ENCODE results near the gene PSEN1. TPM values are rescaled to one million over a fixed set of nuclear protein-coding genes. Genes with fewer than 3 reads are reported as not detected.

The PSEN1 gene
- total and polyA plus RNA-seq, 4 donors = 50.0 to 81.8 (median 58.4) TPM

GRCh38 chr14:73124180-73124894 is 12.0 kb upstream of the PSEN1 start:
- Histone ChIP-seq H3K27ac (ENCODE audit: low read depth, low read length) (no peak overlapping the region), H3K27me3 (ENCODE audit: control insufficient read depth, insufficient read depth, low read length) (no peaks in the 10 kb centered on the region), H3K4me1 (ENCODE audit: control insufficient read depth, insufficient read depth, low read length) (no peaks in the 10 kb centered on the region), H3K36me3 (ENCODE audit: control insufficient read depth, insufficient read depth, low read length) (peaks cover 12% of the 10 kb centered on the region), H3K9me3 (ENCODE audit: control insufficient read depth, insufficient read depth, low read length) (no peaks in the 10 kb centered on the region), H3K4me3 (ENCODE audit: low read depth, low read length) (no peak overlapping the region)
- whole genome bisulfite sequencing (ENCODE audit: insufficient coverage) = 66% methylated on average over 3 of the region's 6 CpGs
- no peak for DNase-seq (ENCODE audit: low read depth in 4 of 6, low spot score in 6 of 6)

DNA sequence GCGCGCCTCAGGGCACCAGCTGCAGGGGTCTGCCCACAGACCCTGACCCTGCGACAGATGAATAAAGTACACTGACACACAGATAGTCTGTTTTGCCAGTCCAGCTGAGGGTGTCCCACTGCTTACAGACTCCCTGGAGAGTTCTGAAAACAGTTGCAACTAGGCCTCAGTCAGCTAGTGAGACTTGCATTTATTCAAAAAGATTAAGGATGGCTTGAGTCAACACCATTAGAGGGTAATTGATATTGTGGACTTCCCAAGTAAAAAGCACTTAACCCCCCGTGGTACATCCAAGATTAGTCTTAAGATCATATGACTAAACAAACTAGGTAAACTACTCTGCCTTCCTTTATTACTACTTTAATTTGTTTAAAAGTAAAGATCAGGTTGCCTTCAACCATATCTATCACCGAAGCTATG is 11.1 kb upstream of the PSEN1 start:
- Histone ChIP-seq H3K4me1 (ENCODE audit: control insufficient read depth, insufficient read depth, low read length) (no peaks in the 10 kb centered on the region), H3K36me3 (ENCODE audit: control insufficient read depth, insufficient read depth, low read length) (peaks cover 10% of the 10 kb centered on the region), H3K4me3 (ENCODE audit: low read depth, low read length) (no peak overlapping the region), H3K9me3 (ENCODE audit: control insufficient read depth, insufficient read depth, low read length) (no peaks in the 10 kb centered on the region), H3K27me3 (ENCODE audit: control insufficient read depth, insufficient read depth, low read length) (no peaks in the 10 kb centered on the region), H3K27ac (ENCODE audit: low read depth, low read length) (no peak overlapping the region)
- peak in 1 of 6 donors; percentile 3 for DNase-seq (ENCODE audit: low read depth in 4 of 6, low spot score in 6 of 6)
- WGBS (ENCODE audit: insufficient coverage) = 43% methylated on average over 3 of the region's 5 CpGs

DNA sequence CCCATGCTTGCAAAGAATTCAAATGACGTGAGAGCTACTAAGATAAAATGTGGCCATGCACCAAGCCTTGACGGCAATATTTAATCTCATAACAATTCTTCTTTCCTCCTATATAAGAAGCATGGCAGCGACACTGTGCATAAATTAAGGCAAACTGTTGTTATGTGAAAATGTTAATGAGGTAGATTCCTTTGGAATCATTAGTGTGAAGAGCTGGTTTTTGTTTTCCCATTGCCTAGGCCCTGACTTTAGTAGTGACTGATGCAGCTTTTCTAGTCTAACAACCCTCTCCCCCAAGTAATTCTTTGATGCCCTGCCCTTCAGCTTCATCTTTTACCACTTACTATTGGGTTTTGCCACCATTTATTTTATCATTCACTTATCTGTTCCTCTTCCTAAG is 10.6 kb upstream of the PSEN1 start:
- Histone ChIP-seq H3K9me3 (ENCODE audit: control insufficient read depth, insufficient read depth, low read length) (no peaks in the 10 kb centered on the region), H3K4me1 (ENCODE audit: control insufficient read depth, insufficient read depth, low read length) (no peaks in the 10 kb centered on the region), H3K27ac (ENCODE audit: low read depth, low read length) (no peak overlapping the region), H3K27me3 (ENCODE audit: control insufficient read depth, insufficient read depth, low read length) (no peaks in the 10 kb centered on the region), H3K36me3 (ENCODE audit: control insufficient read depth, insufficient read depth, low read length) (peaks cover 10% of the 10 kb centered on the region), H3K4me3 (ENCODE audit: low read depth, low read length) (no peak overlapping the region)
- peak in 1 of 6 donors; percentile 12 for DNase-seq (ENCODE audit: low read depth in 4 of 6, low spot score in 6 of 6)
- no CpG with 5 or more reads among the region's 3 CpGs for WGBS (ENCODE audit: insufficient coverage)

DNA sequence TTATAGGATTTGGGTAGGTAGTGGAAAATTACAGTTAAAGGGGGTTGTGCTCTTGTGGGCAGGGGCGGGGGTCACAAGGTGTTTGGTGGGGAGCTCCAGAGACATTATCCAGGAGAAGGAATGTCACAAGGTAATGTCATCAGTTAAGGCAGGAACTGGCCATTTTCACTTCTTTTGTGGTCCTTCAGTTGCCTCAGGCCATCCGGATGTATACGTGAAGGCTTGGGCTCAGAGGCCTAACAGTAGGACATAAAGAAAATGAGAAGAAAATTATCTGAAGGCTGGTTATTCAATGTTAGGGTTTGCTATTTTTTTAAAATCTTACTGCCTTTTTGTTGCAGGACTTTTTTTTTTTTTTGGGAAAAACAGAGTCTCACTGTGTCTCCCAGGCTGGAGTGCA is 2.5 kb upstream of the PSEN1 start:
- Histone ChIP-seq H3K36me3 (ENCODE audit: control insufficient read depth, insufficient read depth, low read length) (peaks cover 1% of the 10 kb centered on the region), H3K27ac (ENCODE audit: low read depth, low read length) (no peak overlapping the region), H3K27me3 (ENCODE audit: control insufficient read depth, insufficient read depth, low read length) (no peaks in the 10 kb centered on the region), H3K4me1 (ENCODE audit: control insufficient read depth, insufficient read depth, low read length) (peaks cover 9% of the 10 kb centered on the region), H3K4me3 (ENCODE audit: low read depth, low read length) (no peak overlapping the region), H3K9me3 (ENCODE audit: control insufficient read depth, insufficient read depth, low read length) (no peaks in the 10 kb centered on the region)
- DNase-seq (ENCODE audit: low read depth in 4 of 6, low spot score in 6 of 6) = no peak
- 100% methylated on average over 1 of the region's 3 CpGs for WGBS (ENCODE audit: insufficient coverage)

DNA sequence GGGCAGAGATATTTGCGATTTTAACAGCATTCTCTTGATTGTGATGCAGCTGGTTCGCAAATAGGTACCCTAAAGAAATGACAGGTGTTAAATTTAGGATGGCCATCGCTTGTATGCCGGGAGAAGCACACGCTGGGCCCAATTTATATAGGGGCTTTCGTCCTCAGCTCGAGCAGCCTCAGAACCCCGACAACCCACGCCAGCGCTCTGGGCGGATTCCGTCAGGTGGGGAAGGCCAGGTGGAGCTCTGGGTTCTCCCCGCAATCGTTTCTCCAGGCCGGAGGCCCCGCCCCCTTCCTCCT is 271 bp upstream of the PSEN1 start:
- Histone ChIP-seq H3K27me3 (ENCODE audit: control insufficient read depth, insufficient read depth, low read length) (no peaks in the 10 kb centered on the region), H3K9me3 (ENCODE audit: control insufficient read depth, insufficient read depth, low read length) (no peaks in the 10 kb centered on the region), H3K27ac (ENCODE audit: low read depth, low read length) (peak overlapping the region; percentile 88), H3K36me3 (ENCODE audit: control insufficient read depth, insufficient read depth, low read length) (peaks cover 3% of the 10 kb centered on the region), H3K4me3 (ENCODE audit: low read depth, low read length) (peak overlapping the region; percentile 75), H3K4me1 (ENCODE audit: control insufficient read depth, insufficient read depth, low read length) (peaks cover 9% of the 10 kb centered on the region)
- under 1% methylated on average over 16 of the region's 16 CpGs for WGBS (ENCODE audit: insufficient coverage)
- DNase-seq (ENCODE audit: low read depth in 4 of 6, low spot score in 6 of 6) = no peak

DNA sequence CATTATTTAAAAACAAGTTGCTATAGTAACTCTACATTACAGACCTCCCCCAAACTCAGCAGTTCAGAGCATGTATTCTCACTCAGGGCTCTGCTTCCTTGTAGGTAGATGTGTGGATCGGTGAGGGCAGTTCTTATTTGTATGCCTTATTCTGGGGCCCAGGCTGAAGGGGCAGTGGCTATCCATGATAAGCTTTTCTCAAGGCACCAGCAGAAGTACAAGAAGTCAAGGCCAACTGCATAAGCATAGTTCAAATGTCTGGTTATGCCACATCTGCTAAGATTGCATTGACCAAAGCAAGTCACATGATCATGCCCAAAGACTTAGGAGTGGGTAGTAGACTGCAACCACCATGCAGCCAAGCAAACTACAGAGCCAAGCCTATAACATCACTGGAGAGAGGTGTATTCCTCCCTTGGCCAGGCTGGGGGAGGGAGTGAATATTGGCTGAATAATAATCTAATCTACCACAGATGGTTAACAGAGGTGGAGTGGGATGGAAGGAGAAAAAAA is 4.6 kb downstream of the PSEN1 start:
- H3K4me1 ChIP-seq (ENCODE audit: control insufficient read depth, insufficient read depth, low read length) = peaks cover 13% of the 10 kb centered on the region
- no peaks in the 10 kb centered on the region for H3K9me3 ChIP-seq (ENCODE audit: control insufficient read depth, insufficient read depth, low read length)
- DNase-seq (ENCODE audit: low read depth in 4 of 6, low spot score in 6 of 6) = no peak
- peaks cover 5% of the 10 kb centered on the region for H3K36me3 ChIP-seq (ENCODE audit: control insufficient read depth, insufficient read depth, low read length)
- no peaks in the 10 kb centered on the region for H3K27me3 ChIP-seq (ENCODE audit: control insufficient read depth, insufficient read depth, low read length)
- no peak overlapping the region for H3K27ac ChIP-seq (ENCODE audit: low read depth, low read length)
- no peak overlapping the region for H3K4me3 ChIP-seq (ENCODE audit: low read depth, low read length)
- WGBS (ENCODE audit: insufficient coverage) = no CpG with 5 or more reads among the region's 1 CpG

DNA sequence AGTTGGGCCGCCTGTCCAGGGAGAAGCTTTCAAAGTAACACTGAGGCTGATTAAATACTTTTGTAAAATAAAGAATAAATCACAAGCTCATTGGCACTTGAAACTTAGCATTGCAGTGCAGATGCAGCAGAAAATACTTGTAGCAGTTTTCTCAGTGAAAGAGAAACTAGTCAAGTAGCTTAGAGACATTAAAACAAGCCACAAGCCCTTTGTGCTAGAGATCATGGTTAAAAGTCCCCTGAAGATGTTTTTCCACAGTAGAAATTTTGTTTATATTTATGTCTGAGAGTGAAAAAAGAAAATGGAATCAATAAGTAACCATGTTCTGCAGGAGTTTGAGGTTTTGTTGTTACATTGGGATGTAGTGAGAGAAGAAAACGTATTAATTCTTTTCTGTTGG is 5.9 kb downstream of the PSEN1 start:
- peaks cover 5% of the 10 kb centered on the region for H3K36me3 ChIP-seq (ENCODE audit: control insufficient read depth, insufficient read depth, low read length)
- no CpG with 5 or more reads among the region's 2 CpGs for WGBS (ENCODE audit: insufficient coverage)
- H3K27me3 ChIP-seq (ENCODE audit: control insufficient read depth, insufficient read depth, low read length) = no peaks in the 10 kb centered on the region
- no peaks in the 10 kb centered on the region for H3K9me3 ChIP-seq (ENCODE audit: control insufficient read depth, insufficient read depth, low read length)
- peaks cover 10% of the 10 kb centered on the region for H3K4me1 ChIP-seq (ENCODE audit: control insufficient read depth, insufficient read depth, low read length)
- no peak overlapping the region for H3K27ac ChIP-seq (ENCODE audit: low read depth, low read length)
- H3K4me3 ChIP-seq (ENCODE audit: low read depth, low read length) = no peak overlapping the region
- peak in 1 of 6 donors; percentile 2 for DNase-seq (ENCODE audit: low read depth in 4 of 6, low spot score in 6 of 6)

DNA sequence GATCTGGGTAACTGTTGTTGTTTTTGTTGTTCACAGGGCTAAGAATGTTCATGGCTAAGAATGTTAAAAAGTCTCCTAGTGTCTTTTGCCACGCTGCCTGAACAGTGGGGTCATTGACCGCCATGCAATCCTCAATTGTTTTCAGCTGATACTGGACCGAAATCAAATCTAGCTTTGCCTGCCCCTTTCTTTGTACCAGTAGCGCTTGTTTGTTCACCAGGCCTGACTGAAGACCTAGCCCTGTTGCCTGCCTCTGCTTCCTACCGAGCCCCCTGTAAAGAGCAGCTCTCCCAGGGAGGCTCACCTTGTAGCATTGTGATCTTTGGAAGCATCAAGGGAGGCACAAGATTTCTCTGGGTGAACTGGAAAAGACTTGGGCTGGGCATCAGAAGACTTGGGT is 6.7 kb downstream of the PSEN1 start:
- no peak overlapping the region for H3K4me3 ChIP-seq (ENCODE audit: low read depth, low read length)
- DNase-seq (ENCODE audit: low read depth in 4 of 6, low spot score in 6 of 6) = peak in 2 of 6 donors; percentile 6 to 23
- peaks cover 3% of the 10 kb centered on the region for H3K4me1 ChIP-seq (ENCODE audit: control insufficient read depth, insufficient read depth, low read length)
- H3K27me3 ChIP-seq (ENCODE audit: control insufficient read depth, insufficient read depth, low read length) = no peaks in the 10 kb centered on the region
- 20% methylated on average over 4 of the region's 5 CpGs for WGBS (ENCODE audit: insufficient coverage)
- no peaks in the 10 kb centered on the region for H3K9me3 ChIP-seq (ENCODE audit: control insufficient read depth, insufficient read depth, low read length)
- peak overlapping the region; percentile 4 for H3K27ac ChIP-seq (ENCODE audit: low read depth, low read length)
- peaks cover 5% of the 10 kb centered on the region for H3K36me3 ChIP-seq (ENCODE audit: control insufficient read depth, insufficient read depth, low read length)

DNA sequence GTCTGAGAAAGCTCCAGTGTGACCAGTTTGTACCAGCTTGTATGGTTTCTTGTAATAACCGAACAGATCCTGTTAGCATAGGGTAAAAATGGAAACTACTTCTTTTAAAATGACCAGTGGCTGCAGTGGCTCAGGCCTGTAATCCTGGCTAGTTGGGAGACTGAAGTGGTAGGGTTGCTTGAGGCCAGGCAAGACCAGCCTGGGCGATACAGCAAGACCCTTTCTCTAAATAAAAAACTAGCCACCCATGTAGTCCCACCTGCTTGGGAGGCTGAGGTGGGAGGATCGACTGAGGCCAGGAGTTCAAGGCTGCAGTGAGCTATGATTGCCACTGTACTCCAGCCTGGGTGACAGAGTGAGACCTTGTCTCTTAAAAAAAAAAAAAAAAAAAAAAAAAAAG is 7.3 kb downstream of the PSEN1 start:
- Histone ChIP-seq H3K9me3 (ENCODE audit: control insufficient read depth, insufficient read depth, low read length) (no peaks in the 10 kb centered on the region), H3K4me3 (ENCODE audit: low read depth, low read length) (no peak overlapping the region), H3K4me1 (ENCODE audit: control insufficient read depth, insufficient read depth, low read length) (peaks cover 3% of the 10 kb centered on the region), H3K27ac (ENCODE audit: low read depth, low read length) (no peak overlapping the region), H3K27me3 (ENCODE audit: control insufficient read depth, insufficient read depth, low read length) (no peaks in the 10 kb centered on the region), H3K36me3 (ENCODE audit: control insufficient read depth, insufficient read depth, low read length) (peaks cover 7% of the 10 kb centered on the region)
- WGBS (ENCODE audit: insufficient coverage) = 100% methylated on average over 1 of the region's 3 CpGs
- DNase-seq (ENCODE audit: low read depth in 4 of 6, low spot score in 6 of 6) = no peak

GRCh38 chr14:73145371-73145770 is 9.1 kb downstream of the PSEN1 start:
- no peak for DNase-seq (ENCODE audit: low read depth in 4 of 6, low spot score in 6 of 6)
- no CpG with 5 or more reads among the region's 3 CpGs for WGBS (ENCODE audit: insufficient coverage)
- Histone ChIP-seq H3K27me3 (ENCODE audit: control insufficient read depth, insufficient read depth, low read length) (no peaks in the 10 kb centered on the region), H3K9me3 (ENCODE audit: control insufficient read depth, insufficient read depth, low read length) (no peaks in the 10 kb centered on the region), H3K27ac (ENCODE audit: low read depth, low read length) (no peak overlapping the region), H3K36me3 (ENCODE audit: control insufficient read depth, insufficient read depth, low read length) (peaks cover 7% of the 10 kb centered on the region), H3K4me1 (ENCODE audit: control insufficient read depth, insufficient read depth, low read length) (peaks cover 3% of the 10 kb centered on the region), H3K4me3 (ENCODE audit: low read depth, low read length) (no peak overlapping the region)
